ENCODE data around the gene TM9SF4. TPM values are rescaled to one million over a fixed set of nuclear protein-coding genes. Genes with fewer than 3 reads are reported as not detected.

The TM9SF4 gene
- total RNA-seq, 1 donor from 2014 or later, result 18.8 TPM

DNA sequence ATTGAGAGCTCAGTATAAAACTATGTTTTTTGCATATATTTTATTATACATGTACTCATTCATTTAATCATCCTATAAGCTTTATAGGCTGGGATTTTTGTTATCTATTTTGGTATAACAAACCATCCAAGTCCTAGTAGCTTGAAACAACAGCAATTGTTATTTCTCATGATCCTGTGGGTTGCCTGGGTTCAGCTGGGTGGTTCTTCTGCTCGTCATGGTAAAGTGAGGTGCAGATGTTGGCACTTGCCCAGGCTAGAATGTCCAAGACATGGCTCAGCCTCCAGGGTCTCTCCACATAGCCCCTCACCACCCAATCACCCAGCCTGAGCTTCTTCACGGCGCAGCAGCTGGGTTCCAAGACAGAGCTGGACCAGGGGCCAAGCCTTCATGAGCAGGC, 20.8 kb upstream of the TM9SF4 start:
- H3K27ac ChIP-seq (ENCODE audit: low read depth, low read length), result no peak overlapping the region
- H3K4me3 ChIP-seq (ENCODE audit: low read length in 3 of 3), result no peak overlapping the region
- no peak overlapping the region for H3K9ac ChIP-seq (ENCODE audit: low read depth in 1 of 3, low read length in 3 of 3)
- no peaks in the 10 kb centered on the region for H3K9me3 ChIP-seq (ENCODE audit: control insufficient read depth in 3 of 3, low read length in 3 of 3)
- no peaks in the 10 kb centered on the region for H3K4me1 ChIP-seq (ENCODE audit: control insufficient read depth in 3 of 3, insufficient read depth in 3 of 3, low read length in 3 of 3)
- peaks cover 2 to 3% (median 3%) of the 10 kb centered on the region in 3 donors for H3K27me3 ChIP-seq (ENCODE audit: control insufficient read depth in 3 of 3, insufficient read depth in 3 of 3, low read length in 3 of 3)
- no peaks in the 10 kb centered on the region for H3K36me3 ChIP-seq (ENCODE audit: control insufficient read depth in 3 of 3, insufficient read depth in 3 of 3, low read length in 3 of 3)

DNA sequence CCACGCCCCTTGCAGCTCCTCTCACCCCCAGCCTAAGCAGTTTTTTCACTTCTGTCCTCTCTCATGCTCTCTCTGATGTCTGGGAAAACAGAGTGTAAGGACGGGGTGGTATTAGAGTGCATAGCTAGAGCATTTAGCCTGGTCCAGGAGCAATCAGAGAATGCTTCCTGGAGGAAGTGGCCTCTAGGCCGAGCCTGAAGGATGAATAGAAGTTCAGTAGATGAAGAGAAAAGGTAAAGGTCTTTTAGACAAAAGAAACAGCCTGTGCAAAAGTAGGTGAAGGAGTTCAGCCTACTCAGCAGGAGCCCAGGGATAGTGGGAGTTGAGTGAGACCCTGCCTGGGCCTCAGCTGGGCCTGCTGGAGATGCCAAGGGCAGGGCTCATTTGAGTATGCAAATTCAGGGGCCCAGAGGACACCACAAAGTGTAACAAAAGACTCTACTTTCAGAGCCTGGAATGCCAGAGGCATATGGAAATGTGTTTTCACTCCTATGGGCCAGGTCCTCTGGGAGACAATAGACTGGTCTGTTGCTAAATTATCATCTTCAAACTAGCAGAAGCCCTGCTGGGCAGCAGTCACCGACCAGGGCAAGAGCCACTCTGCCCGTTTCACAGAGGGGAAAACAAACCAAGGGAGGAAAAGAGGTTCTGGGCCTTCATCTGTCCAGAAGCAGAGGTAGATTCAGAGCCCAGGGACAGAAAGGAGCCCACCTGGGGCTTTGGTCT, 19.7 kb upstream of the TM9SF4 start:
- H3K9me3 ChIP-seq (ENCODE audit: control insufficient read depth in 3 of 3, low read length in 3 of 3), result no peaks in the 10 kb centered on the region
- H3K27me3 ChIP-seq (ENCODE audit: control insufficient read depth in 3 of 3, insufficient read depth in 3 of 3, low read length in 3 of 3), result no peaks in the 10 kb centered on the region
- H3K9ac ChIP-seq (ENCODE audit: low read depth in 1 of 3, low read length in 3 of 3), result no peak overlapping the region
- H3K36me3 ChIP-seq (ENCODE audit: control insufficient read depth in 3 of 3, insufficient read depth in 3 of 3, low read length in 3 of 3), result no peaks in the 10 kb centered on the region
- H3K4me1 ChIP-seq (ENCODE audit: control insufficient read depth in 3 of 3, insufficient read depth in 3 of 3, low read length in 3 of 3), result no peaks in the 10 kb centered on the region
- no peak overlapping the region for H3K4me3 ChIP-seq (ENCODE audit: low read length in 3 of 3)
- H3K27ac ChIP-seq (ENCODE audit: low read depth, low read length), result no peak overlapping the region

DNA sequence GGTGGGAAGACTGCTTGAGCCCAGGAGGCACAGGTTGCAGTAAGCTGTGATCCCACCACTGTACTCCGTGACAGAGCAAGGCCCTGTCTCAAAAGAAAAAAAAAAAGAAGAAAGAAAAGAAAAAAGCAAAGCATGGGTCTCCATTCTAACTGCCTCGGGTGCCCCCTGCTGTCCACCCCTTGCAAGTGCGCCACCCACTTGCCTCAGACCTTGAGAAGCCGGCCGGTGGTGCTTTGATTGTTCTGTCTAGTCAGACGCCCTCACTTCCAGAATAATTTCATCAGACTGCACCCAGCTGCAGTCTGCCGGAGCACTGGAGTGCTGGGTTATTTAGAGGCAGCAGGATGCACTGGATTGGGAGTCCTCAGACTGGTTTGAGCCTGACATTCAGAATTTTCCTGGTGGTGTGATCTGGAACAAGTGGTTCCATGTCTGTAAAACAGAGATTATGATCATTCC, 17.6 kb upstream of the TM9SF4 start:
- no peak overlapping the region for H3K27ac ChIP-seq (ENCODE audit: low read depth, low read length)
- H3K36me3 ChIP-seq (ENCODE audit: control insufficient read depth in 3 of 3, insufficient read depth in 3 of 3, low read length in 3 of 3), result no peaks in the 10 kb centered on the region
- H3K9ac ChIP-seq (ENCODE audit: low read depth in 1 of 3, low read length in 3 of 3), result peak overlapping the region in 1 of 3 donors; percentile 45
- H3K27me3 ChIP-seq (ENCODE audit: control insufficient read depth in 3 of 3, insufficient read depth in 3 of 3, low read length in 3 of 3), result no peaks in the 10 kb centered on the region
- H3K4me1 ChIP-seq (ENCODE audit: control insufficient read depth in 3 of 3, insufficient read depth in 3 of 3, low read length in 3 of 3), result no peaks in the 10 kb centered on the region
- H3K4me3 ChIP-seq (ENCODE audit: low read length in 3 of 3), result no peak overlapping the region
- no peaks in the 10 kb centered on the region for H3K9me3 ChIP-seq (ENCODE audit: control insufficient read depth in 3 of 3, low read length in 3 of 3)

DNA sequence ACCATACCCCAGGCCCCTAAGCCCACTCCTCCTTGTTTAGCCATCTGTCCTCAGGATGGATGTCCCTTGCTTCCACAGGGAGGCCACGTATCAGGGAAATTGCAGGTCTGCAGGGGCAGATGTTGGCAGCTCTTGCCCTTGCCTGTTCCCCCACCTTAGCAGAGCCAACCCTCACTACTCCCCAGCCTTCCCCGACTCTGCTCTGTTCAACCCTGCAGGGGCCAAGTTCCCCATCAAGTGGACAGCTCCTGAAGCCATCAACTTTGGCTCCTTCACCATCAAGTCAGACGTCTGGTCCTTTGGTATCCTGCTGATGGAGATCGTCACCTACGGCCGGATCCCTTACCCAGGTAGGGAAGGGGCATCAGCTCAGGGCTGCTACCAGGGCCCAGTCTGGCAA, 10.7 kb upstream of the TM9SF4 start:
- Histone ChIP-seq H3K9ac (ENCODE audit: low read depth in 1 of 3, low read length in 3 of 3) (no peak overlapping the region), H3K4me1 (ENCODE audit: control insufficient read depth in 3 of 3, insufficient read depth in 3 of 3, low read length in 3 of 3) (no peaks in the 10 kb centered on the region), H3K9me3 (ENCODE audit: control insufficient read depth in 3 of 3, low read length in 3 of 3) (no peaks in the 10 kb centered on the region), H3K4me3 (ENCODE audit: low read length in 3 of 3) (no peak overlapping the region), H3K36me3 (ENCODE audit: control insufficient read depth in 3 of 3, insufficient read depth in 3 of 3, low read length in 3 of 3) (no peaks in the 10 kb centered on the region), H3K27me3 (ENCODE audit: control insufficient read depth in 3 of 3, insufficient read depth in 3 of 3, low read length in 3 of 3) (peaks cover 7 to 17% (median 7%) of the 10 kb centered on the region in 3 donors), H3K27ac (ENCODE audit: low read depth, low read length) (no peak overlapping the region)

DNA sequence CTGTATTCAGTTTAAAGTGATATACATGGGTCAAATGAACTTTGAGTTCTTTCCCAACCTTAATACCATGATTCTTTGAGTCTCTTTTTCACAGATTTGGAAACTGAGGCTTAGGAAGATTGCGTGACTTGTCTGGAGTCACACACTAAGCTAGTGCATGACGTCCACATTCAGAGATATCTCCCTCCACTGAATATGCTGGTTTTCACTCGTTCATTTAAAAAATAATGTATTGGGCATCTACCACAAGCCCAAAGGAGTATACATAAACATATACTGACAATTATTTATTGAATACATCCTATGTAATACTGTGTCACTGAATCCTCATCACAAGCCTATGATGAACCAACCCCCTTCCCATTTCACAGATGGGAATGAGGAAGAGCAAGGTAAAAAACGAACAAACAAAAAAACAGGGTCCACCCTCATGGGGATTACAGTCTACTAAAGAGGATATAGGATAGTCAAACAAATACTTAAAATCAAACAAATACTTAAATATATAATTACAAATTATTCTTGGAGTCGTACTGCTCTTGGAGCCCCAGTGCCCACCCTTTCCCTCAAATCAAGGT, 611 bp upstream of the TM9SF4 start:
- Histone ChIP-seq H3K4me3 (ENCODE audit: low read length in 3 of 3) (peak overlapping the region in 2 of 3 donors; percentile 100), H3K9ac (ENCODE audit: low read depth in 1 of 3, low read length in 3 of 3) (no peak overlapping the region), H3K27ac (ENCODE audit: low read depth, low read length) (peak overlapping the region; percentile 98), H3K9me3 (ENCODE audit: control insufficient read depth in 3 of 3, low read length in 3 of 3) (no peaks in the 10 kb centered on the region), H3K4me1 (ENCODE audit: control insufficient read depth in 3 of 3, insufficient read depth in 3 of 3, low read length in 3 of 3) (peaks cover 14 to 33% (median 19%) of the 10 kb centered on the region in 3 donors), H3K27me3 (ENCODE audit: control insufficient read depth in 3 of 3, insufficient read depth in 3 of 3, low read length in 3 of 3) (peaks cover 0 to under 1% (median 0%) of the 10 kb centered on the region in 3 donors), H3K36me3 (ENCODE audit: control insufficient read depth in 3 of 3, insufficient read depth in 3 of 3, low read length in 3 of 3) (peaks cover 0 to 4% (median 0%) of the 10 kb centered on the region in 3 donors)

DNA sequence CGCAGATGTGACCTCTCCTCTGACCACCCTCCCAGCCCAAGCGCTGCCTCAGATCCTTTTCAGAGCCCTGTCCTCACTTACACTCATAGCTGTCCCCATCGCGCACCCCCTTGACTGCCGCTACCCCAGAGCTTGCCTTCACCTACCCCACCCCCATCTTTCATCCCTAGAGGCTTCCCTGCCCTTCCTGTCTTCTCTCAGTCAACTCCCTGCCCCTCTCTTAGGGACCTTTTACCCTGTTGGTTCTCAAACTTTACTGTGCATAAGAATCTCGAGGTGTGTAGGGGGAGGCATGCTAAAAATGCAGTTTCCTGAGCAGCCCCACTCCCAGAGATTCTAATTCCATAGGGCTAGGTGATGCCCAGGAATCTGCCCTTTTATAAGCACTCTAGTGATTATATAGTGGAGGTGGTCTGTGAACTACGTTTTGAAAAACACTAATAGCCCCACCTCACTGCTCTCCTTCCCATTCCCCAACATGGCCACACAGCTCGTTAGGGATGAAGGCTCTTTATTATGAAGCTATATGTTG, 725 bp downstream of the TM9SF4 start:
- H3K36me3 ChIP-seq (ENCODE audit: control insufficient read depth in 3 of 3, insufficient read depth in 3 of 3, low read length in 3 of 3), result peaks cover 0 to 4% (median 0%) of the 10 kb centered on the region in 3 donors
- peak overlapping the region; percentile 98 for H3K27ac ChIP-seq (ENCODE audit: low read depth, low read length)
- H3K4me1 ChIP-seq (ENCODE audit: control insufficient read depth in 3 of 3, insufficient read depth in 3 of 3, low read length in 3 of 3), result peaks cover 14 to 42% (median 24%) of the 10 kb centered on the region in 3 donors
- H3K9me3 ChIP-seq (ENCODE audit: control insufficient read depth in 3 of 3, low read length in 3 of 3), result no peaks in the 10 kb centered on the region
- H3K9ac ChIP-seq (ENCODE audit: low read depth in 1 of 3, low read length in 3 of 3), result peak overlapping the region; percentile 94 to 100 (median 98)
- H3K27me3 ChIP-seq (ENCODE audit: control insufficient read depth in 3 of 3, insufficient read depth in 3 of 3, low read length in 3 of 3), result no peaks in the 10 kb centered on the region
- H3K4me3 ChIP-seq (ENCODE audit: low read length in 3 of 3), result peak overlapping the region; percentile 96 to 100 (median 100)

DNA sequence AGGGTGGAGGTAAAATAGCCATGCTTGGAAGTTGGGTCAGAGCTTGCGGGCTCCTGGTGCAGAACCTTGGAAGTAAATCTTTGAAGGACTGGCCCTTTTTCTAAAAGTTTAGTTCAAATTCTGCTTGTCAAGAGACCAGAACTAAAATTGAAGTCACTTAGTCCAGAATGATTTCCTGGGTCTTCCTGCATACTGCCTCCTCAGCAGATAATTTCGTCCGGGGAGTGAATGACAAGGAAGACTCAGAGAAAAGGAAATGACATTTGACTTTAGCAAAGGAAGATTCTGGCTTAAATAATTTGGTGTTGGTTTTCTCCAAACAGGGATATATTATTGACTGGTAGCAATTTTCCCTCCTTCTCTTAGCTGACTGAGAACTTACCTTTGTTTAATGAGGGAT, 1.2 kb downstream of the TM9SF4 start:
- Histone ChIP-seq H3K4me3 (ENCODE audit: low read length in 3 of 3) (peak overlapping the region; percentile 96 to 100 (median 100)), H3K4me1 (ENCODE audit: control insufficient read depth in 3 of 3, insufficient read depth in 3 of 3, low read length in 3 of 3) (peaks cover 18 to 44% (median 27%) of the 10 kb centered on the region in 3 donors), H3K27ac (ENCODE audit: low read depth, low read length) (no peak overlapping the region), H3K27me3 (ENCODE audit: control insufficient read depth in 3 of 3, insufficient read depth in 3 of 3, low read length in 3 of 3) (no peaks in the 10 kb centered on the region), H3K9me3 (ENCODE audit: control insufficient read depth in 3 of 3, low read length in 3 of 3) (no peaks in the 10 kb centered on the region), H3K9ac (ENCODE audit: low read depth in 1 of 3, low read length in 3 of 3) (peak overlapping the region; percentile 94 to 100 (median 98)), H3K36me3 (ENCODE audit: control insufficient read depth in 3 of 3, insufficient read depth in 3 of 3, low read length in 3 of 3) (peaks cover 0 to 4% (median 0%) of the 10 kb centered on the region in 3 donors)

DNA sequence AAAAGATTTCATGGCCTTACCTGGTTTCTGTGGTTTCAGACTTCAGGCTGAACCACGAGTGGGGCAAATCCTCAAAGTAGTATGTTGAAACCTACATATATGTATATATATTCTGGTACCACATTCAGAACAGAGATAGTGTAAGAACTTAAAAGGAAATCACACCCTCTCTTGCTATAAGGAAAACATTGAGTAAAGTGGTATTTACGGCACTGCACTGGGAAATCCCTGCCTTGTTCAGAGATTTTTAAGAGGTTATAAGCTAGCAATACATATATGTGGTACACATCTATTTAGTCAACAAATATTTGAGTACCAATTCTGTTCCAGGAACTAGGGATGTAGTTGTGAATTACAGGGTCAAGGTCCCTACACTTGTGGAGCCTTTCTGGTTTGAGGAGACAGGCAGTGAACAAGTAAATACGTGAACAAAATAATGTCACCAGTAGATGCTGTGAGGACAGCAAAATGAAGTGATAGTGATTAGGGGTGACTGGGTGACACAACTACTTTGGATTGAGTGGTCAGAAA, 1.7 kb downstream of the TM9SF4 start:
- H3K27me3 ChIP-seq (ENCODE audit: control insufficient read depth in 3 of 3, insufficient read depth in 3 of 3, low read length in 3 of 3), result no peaks in the 10 kb centered on the region
- no peak overlapping the region for H3K27ac ChIP-seq (ENCODE audit: low read depth, low read length)
- no peaks in the 10 kb centered on the region for H3K9me3 ChIP-seq (ENCODE audit: control insufficient read depth in 3 of 3, low read length in 3 of 3)
- H3K4me1 ChIP-seq (ENCODE audit: control insufficient read depth in 3 of 3, insufficient read depth in 3 of 3, low read length in 3 of 3), result peaks cover 22 to 47% (median 32%) of the 10 kb centered on the region in 3 donors
- no peak overlapping the region for H3K4me3 ChIP-seq (ENCODE audit: low read length in 3 of 3)
- no peak overlapping the region for H3K9ac ChIP-seq (ENCODE audit: low read depth in 1 of 3, low read length in 3 of 3)
- peaks cover 0 to 4% (median 0%) of the 10 kb centered on the region in 3 donors for H3K36me3 ChIP-seq (ENCODE audit: control insufficient read depth in 3 of 3, insufficient read depth in 3 of 3, low read length in 3 of 3)

DNA sequence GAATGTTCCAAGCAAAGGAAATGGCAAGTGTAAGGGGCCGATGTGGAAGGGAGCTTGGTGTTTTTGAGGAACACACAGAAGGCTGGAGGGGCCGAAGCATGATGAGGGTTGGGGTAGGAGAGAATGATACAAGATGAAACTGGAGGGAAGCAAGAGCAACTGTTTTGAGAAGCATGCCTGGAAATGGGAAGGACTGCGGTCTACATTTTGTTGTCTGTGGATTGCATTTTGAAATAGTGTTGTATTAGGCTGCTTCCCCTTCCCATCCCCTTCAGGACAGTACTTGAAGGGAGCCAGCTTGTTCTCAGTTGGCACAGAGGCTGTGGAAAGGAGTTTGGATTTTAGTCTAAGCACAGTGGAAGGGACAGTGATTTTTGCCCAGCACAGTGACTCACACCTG, 2.2 kb downstream of the TM9SF4 start:
- H3K27me3 ChIP-seq (ENCODE audit: control insufficient read depth in 3 of 3, insufficient read depth in 3 of 3, low read length in 3 of 3), result no peaks in the 10 kb centered on the region
- H3K9me3 ChIP-seq (ENCODE audit: control insufficient read depth in 3 of 3, low read length in 3 of 3), result no peaks in the 10 kb centered on the region
- H3K4me1 ChIP-seq (ENCODE audit: control insufficient read depth in 3 of 3, insufficient read depth in 3 of 3, low read length in 3 of 3), result peaks cover 26 to 51% (median 35%) of the 10 kb centered on the region in 3 donors
- peaks cover 0 to 4% (median 0%) of the 10 kb centered on the region in 3 donors for H3K36me3 ChIP-seq (ENCODE audit: control insufficient read depth in 3 of 3, insufficient read depth in 3 of 3, low read length in 3 of 3)
- no peak overlapping the region for H3K27ac ChIP-seq (ENCODE audit: low read depth, low read length)
- no peak overlapping the region for H3K9ac ChIP-seq (ENCODE audit: low read depth in 1 of 3, low read length in 3 of 3)
- H3K4me3 ChIP-seq (ENCODE audit: low read length in 3 of 3), result no peak overlapping the region

DNA sequence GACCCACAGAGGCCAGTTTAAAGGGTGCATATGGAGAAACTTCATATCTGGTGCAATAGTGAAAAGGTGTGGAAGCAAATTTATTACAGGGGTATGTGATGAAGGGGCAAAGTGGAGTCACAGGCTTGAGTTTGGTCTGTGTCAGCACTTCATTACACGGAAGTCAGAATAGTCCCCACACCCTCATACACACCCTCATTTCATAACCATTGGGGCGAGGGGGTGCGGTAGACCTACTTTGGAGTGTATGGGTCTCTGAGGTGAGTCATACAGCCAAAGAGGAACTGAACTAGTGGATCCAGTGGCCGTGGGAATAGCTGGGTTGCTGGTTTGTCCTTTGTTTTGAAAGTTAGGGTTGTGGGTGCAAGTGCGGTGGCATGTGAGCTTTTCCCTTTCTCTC, 3.3 kb downstream of the TM9SF4 start:
- H3K27ac ChIP-seq (ENCODE audit: low read depth, low read length), result no peak overlapping the region
- H3K36me3 ChIP-seq (ENCODE audit: control insufficient read depth in 3 of 3, insufficient read depth in 3 of 3, low read length in 3 of 3), result peaks cover 0 to 4% (median 0%) of the 10 kb centered on the region in 3 donors
- no peaks in the 10 kb centered on the region for H3K27me3 ChIP-seq (ENCODE audit: control insufficient read depth in 3 of 3, insufficient read depth in 3 of 3, low read length in 3 of 3)
- no peak overlapping the region for H3K9ac ChIP-seq (ENCODE audit: low read depth in 1 of 3, low read length in 3 of 3)
- no peaks in the 10 kb centered on the region for H3K9me3 ChIP-seq (ENCODE audit: control insufficient read depth in 3 of 3, low read length in 3 of 3)
- H3K4me3 ChIP-seq (ENCODE audit: low read length in 3 of 3), result no peak overlapping the region
- peaks cover 32 to 61% (median 44%) of the 10 kb centered on the region in 3 donors for H3K4me1 ChIP-seq (ENCODE audit: control insufficient read depth in 3 of 3, insufficient read depth in 3 of 3, low read length in 3 of 3)
